Myocyte (in vitro differentiated cells): ENCODE data around the gene PPIL1. TPM values are rescaled to one million over a fixed set of nuclear protein-coding genes. Genes with fewer than 3 reads are reported as not detected.

Experiments
- DNase-seq: peaks from one replicate; pipeline ENCODE4 v3.0.0-alpha.2; 2012; ENCODE audit warnings: low read depth
- total RNA-seq: library from RNA; depleted of rRNA; stranded (reverse); fragments of >200 nt; gene quantifications from 2 replicates; pipeline ENCODE4 v1.2.3, GENCODE V29; 2014

The PPIL1 gene
- total RNA-seq, 1 donor from 2014 or later = 31.3 TPM

- peak; percentile 52 for DNase-seq
Measured at GRCh38 chr6:36836111-36837021, 38.2 kb downstream of the PPIL1 start.

- peak; percentile 78 for DNase-seq
Measured at GRCh38 chr6:36834576-36835341, 39.8 kb downstream of the PPIL1 start.

DNA sequence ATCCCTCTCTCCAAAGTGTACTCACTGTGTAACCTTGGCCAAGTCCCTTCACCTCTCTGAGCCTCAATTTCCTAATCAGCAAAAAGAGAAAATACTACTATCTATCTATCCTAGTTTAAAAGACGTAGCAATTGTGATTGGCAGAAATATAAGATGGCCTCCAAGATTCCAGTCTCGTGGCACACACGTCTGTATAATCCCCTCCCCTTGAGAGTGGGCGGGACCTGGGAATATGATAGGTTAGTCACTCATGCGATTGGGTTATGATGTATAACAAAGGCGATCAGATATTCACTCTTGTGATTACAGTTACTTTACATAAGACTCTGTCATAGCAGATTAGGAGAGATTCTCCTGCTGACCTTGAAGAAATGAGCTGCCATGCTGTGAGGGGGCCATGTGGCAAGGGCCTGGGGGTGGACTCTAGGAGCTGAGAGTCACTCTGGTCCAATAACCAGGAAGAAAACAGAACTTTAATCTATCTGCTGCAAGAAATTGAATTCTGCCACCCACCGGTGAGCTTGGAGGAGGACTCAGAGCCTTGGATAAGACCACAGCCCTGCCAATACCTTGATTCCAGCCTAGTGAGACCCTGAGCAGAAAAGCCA is 41.3 kb downstream of the PPIL1 start:
- DNase-seq = no peak

GRCh38 chr6:36832313-36832712 is 42.3 kb downstream of the PPIL1 start:
- DNase-seq = no peak

GRCh38 chr6:36830577-36830976 is 44.0 kb downstream of the PPIL1 start:
- no peak for DNase-seq

- DNase-seq = peak; percentile 54
Measured at GRCh38 chr6:36829919-36830544, 44.6 kb downstream of the PPIL1 start.

DNA sequence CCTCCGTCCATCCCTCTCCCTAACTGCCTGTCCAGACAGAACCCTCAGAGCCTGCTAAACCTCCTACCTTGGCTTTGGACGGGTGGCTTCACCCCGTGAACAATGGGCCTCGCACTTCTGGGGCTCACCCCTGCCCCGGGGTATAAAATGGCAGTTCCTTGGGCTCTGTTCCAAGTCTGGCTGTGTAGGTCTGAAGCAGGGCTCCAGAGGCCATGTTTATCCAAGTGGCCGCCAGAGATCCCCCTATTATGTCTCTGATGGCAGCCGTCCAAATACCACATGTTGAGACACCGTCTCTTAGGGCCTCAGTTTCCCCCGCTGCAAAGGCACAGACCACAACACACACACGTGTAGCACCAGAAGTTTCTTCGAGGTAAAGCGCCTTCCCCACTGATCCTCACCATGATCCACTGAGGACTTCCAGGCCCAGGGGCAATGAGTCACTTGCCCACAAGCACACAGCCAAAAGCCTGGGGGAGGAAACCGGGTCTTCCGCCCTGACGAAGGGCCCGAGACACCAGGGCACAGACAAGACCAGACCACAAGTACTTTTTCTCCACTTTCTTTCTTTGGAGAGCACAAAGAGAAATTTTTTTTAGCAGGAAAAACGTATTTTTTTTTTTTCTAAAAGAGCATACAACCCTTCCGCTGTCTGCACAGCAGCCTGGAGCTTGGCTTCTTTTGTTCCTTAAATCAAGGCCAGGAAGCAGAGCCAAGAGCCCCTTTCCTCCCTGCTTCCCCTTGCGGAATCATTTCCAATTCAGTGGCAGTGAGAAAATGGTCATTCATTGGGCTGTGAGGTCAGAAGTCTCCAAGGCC is 47.1 kb downstream of the PPIL1 start:
- peak; percentile 71 for DNase-seq

DNA sequence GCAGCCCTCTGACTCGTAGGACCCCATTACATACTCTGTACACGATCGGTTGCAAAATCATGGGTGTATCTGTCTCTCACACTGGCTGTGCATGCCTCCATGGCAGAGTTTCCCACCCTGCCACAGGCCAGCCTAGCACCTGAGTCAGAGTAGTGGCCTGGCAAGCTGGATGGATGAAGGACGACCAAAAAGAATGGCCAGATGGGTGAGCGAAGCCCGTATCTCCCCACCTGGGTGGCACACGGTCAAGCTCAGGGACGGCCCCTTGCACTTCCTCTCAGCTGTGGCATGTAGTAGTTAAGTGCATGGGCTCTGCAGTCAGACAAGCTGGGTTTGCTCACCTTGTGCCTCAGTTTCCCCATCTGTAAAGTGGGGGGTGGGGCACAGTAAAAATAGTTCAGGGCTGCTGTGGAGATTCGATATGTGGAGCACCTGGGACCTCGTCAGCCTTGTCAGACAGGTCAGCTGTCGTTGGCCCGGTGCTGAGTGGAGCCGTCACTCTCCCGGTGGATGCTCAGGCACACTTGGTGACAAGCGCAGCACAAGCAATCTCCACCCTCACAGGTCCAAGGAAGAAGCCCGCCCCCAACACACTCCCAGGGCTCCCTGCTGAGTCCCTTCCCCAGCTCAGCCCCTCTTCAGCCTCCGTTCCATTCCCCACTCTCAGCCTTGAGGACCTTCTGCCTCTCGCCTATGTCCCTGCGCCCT is 47.9 kb downstream of the PPIL1 start:
- no peak for DNase-seq

DNA sequence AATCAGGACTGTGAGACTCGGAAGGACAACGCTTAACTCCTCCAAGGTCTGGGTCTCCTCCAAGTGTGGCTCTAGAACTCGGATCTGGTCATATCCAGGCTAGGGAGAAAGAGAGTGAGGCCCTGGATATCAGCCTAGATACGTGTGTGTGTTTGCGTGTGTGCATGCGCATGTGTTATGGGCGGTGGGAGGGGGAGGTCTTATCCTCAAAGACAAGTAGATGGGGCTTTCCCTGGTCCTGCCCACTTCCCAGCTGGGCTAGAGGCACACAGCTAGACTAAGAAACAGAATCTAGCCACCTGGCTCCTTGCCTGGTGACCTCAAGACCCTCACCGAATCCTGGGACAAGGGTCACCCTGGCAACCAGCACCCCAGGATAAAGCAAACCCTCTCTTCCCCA is 48.6 kb downstream of the PPIL1 start:
- no peak for DNase-seq

- DNase-seq = no peak
Measured at GRCh38 chr6:36825452-36825851, 49.2 kb downstream of the PPIL1 start.

- DNase-seq = no peak
Measured at GRCh38 chr6:36824253-36824652, 50.4 kb downstream of the PPIL1 start.

DNA sequence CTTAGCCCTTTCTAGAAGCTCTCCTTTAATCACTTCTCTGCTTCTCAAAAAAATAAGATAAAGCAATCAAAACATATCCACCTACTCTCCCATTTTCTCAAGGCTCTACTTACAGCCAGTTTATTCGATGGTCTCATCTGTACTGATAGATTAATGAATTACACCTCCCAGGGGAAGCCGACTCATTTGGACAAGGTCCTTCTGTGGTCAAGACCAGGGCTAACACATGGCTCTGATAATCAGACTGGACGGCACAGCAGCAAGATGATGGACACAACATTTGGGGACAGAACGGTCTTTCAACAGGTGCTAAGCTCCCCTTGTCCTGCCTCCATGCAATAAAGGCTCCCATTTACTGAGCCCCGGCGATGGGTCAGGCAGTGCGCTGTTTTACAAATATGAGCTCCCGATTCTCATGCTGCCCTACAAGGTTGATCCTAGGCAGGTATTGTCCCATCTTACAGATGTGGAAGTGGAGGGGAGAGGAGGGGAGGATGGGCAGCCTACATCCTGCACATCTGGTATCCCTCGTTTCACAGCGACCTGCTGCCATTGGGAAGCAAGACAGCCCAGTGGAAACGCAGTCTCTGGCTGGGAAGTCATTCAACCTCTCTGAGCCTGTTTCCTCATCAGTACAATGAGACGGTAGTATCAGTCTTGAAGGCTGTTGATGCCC is 51.0 kb downstream of the PPIL1 start:
- DNase-seq = peak; percentile 42

DNA sequence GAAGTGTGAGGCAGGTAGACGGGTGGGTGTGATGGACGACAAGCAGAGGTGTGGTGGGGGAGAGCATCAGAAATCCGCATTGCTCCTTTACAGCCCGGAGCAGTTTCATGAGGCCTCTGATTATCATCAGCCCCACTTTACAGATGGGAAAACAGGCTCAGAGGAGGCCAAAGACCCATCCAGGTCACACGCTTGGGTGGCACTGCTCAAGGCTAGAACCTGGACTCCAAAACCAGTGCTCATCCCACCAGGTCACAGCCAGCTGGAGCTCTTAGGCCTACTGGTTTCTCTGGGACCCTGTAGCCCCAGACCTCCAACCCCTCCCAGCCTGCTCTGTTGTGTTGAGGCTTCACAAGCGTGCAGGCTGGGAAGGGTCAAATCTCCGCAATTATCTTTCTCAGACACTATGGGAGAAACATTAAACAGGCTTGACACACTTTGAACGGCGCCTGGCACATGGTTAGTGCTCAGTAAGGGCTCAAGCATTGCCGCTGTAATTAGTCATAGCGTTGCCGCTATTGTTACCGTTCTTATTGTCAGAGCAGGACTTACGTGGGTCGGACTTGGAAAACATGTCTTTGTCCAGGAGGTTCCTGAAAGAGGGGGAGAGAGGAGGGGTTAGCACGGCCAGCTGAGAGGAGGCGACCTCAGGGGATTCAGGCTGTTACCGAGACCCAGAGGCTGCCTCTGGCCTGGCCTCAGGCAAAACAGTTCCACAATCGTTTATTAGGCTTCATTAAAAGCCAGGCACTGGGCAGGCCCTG is 51.9 kb downstream of the PPIL1 start:
- DNase-seq = no peak

GRCh38 chr6:36821581-36822335 is 52.8 kb downstream of the PPIL1 start:
- no peak for DNase-seq

DNA sequence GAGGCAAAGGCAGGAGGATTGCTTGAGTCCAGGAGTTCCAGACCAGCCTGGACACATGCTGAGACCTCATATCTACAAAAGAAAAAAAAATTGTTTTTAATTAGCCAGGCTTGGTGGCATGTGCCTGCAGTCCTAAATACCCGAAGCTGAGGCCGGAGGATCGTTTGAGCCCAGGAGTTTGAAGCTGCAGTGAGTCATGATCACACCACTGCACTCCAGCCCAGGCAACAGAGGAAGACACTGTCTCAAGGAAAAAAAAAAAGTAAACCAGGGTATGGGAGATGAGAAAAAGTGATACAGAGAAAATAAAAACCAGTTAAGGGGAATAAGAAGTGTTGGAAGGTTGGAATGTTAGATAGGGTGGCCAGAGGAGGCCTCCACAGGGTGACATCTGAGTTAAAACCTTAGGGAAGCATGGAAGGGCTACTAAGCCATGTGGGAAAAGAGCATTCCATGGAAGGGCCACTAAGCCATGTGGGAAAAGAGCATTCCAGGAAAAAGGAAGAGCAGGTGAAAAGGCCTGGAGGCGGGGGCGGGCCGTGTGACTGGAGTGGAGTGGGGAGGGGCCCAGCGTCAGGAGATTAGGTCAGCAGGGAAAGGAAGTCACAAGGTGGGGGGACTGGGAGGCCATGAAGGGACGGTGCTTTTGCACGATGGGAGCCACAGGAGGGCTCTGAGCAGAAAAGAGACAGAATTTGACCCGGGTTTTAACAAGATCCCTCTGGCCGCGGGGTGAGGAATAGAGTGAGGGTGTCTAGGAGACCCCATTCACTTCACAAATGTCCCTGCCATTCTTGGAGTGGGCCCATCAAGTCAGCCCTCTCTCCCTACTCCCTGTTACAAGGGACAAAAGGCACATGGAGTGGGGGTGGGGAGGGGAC is 53.7 kb downstream of the PPIL1 start:
- DNase-seq = peak; percentile 72

GRCh38 chr6:36818756-36819155 is 55.8 kb downstream of the PPIL1 start:
- no peak for DNase-seq

DNA sequence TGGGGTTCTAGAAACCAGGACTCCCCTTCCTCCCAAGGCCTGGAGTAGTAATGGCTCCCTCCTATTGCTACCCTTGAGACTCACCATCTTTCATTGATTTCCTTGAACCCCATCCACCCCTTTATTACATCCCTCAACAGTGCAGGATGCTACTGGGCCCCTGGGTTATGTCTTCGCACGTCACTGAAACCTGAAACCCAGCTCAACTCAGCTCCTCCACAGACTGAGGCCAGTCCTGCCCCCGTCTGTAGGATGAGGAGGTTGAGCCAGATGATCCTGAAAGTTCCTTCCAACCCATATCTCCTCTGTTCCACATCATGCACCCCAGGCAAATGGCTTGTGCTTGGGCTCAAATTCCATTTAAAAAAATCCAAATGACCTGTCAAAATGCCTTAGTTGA is 56.8 kb downstream of the PPIL1 start:
- no peak for DNase-seq
